Liver (tissue), 3 donors: ENCODE data around the gene CDH23.

Experiments used
- FOXA1 ChIP-seq: IDR thresholded peaks from 2 replicates; pipeline ENCODE4 v1.6.1; 2016; ENCODE audit warnings: antibody characterized with exemption
- JUND ChIP-seq, 2 donors: IDR thresholded peaks; 2 replicates each; pipeline ENCODE4 v1.6.1; 2016; ENCODE audit warnings: antibody characterized with exemption in 2 of 2
- RAD21 ChIP-seq, 2 donors: IDR thresholded peaks; 2 replicates each; pipeline ENCODE4 v1.6.1; 2016; ENCODE audit warnings: antibody characterized with exemption in 2 of 2, mild to moderate bottlenecking in 2 of 2
- TAF1 ChIP-seq: conservative IDR thresholded peaks from 2 replicates; pipeline ENCODE4 v1.6.1; 2016; ENCODE audit warnings: antibody characterized with exemption, mild to moderate bottlenecking
- YY1 ChIP-seq: IDR thresholded peaks from 2 replicates; pipeline ENCODE4 v1.6.1; 2016; ENCODE audit warnings: antibody characterized with exemption, mild to moderate bottlenecking
- TF ChIP-seq, protein P1 (sequence below): IDR thresholded peaks from 2 replicates; pipeline ENCODE4 v1.6.1; 2016; ENCODE audit warnings: antibody characterized with exemption
- TF ChIP-seq, protein P2 (sequence below): fragments of 150-350 bp; IDR thresholded peaks from 2 replicates; pipeline ENCODE4 v1.5.1; 2017; ENCODE audit warnings: improper control_type of control experiment, low read depth, low read length; ENCODE audit not compliant: missing input control
- TF ChIP-seq, protein P3 (sequence below): IDR thresholded peaks from 2 replicates; pipeline ENCODE4 v1.6.1; 2016; ENCODE audit warnings: antibody characterized with exemption
- donor health status: healthy.
- donor health status: healthy.

DNA sequence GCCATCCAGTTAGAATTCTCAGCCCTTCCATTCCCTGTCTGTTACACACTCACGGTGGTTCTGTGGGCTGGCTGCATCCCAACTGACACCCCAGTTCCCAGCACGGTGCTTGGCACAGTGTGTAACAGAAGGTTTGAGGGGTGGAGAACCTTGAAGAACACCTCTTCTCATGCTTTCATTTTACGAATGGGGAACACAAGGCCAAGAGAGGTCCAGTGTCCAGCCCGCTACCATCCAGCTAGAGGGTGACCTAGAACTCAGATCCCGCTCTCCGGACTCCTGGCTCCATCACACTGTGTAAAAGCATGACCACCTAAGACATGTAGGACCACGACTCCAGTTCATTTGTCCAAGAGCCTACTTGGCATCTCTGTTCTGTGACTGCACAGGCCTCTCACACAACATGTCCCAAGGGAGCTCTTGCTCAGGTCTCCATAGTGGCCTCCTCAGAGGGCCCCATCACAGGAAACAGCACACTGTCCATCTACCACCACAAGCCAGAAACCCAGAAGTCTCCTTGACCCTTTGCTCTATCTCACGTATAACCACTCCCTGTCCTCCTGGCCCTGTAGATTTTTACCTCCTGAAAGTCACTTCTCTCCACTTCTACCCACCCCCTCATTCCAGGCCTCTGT is 2.8 kb upstream of the CDH23 start:
- TF ChIP-seq, protein P1, sequence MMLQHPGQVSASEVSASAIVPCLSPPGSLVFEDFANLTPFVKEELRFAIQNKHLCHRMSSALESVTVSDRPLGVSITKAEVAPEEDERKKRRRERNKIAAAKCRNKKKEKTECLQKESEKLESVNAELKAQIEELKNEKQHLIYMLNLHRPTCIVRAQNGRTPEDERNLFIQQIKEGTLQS, result no peak
- TF ChIP-seq, protein P2, sequence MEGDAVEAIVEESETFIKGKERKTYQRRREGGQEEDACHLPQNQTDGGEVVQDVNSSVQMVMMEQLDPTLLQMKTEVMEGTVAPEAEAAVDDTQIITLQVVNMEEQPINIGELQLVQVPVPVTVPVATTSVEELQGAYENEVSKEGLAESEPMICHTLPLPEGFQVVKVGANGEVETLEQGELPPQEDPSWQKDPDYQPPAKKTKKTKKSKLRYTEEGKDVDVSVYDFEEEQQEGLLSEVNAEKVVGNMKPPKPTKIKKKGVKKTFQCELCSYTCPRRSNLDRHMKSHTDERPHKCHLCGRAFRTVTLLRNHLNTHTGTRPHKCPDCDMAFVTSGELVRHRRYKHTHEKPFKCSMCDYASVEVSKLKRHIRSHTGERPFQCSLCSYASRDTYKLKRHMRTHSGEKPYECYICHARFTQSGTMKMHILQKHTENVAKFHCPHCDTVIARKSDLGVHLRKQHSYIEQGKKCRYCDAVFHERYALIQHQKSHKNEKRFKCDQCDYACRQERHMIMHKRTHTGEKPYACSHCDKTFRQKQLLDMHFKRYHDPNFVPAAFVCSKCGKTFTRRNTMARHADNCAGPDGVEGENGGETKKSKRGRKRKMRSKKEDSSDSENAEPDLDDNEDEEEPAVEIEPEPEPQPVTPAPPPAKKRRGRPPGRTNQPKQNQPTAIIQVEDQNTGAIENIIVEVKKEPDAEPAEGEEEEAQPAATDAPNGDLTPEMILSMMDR, result no peak
- TF ChIP-seq, protein P3, sequence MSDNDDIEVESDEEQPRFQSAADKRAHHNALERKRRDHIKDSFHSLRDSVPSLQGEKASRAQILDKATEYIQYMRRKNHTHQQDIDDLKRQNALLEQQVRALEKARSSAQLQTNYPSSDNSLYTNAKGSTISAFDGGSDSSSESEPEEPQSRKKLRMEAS, result no peak
- no peak for TF ChIP-seq YY1
- TF ChIP-seq FOXA1, result no peak
- no peak for TF ChIP-seq RAD21 (IDR thresholded peaks at IDR 0.05)
- no peak for TF ChIP-seq TAF1
- no peak for TF ChIP-seq JUND (IDR thresholded peaks at IDR 0.05)
